Renal cortex interstitium (tissue), 11 donors: ENCODE measurements around the gene MT1A. TPM values are rescaled to one million over a fixed set of nuclear protein-coding genes. Genes with fewer than 3 reads are reported as not detected.
"Not testable (repeated sequence)": the region's sequence is repeated elsewhere in the genome, so short reads cannot be mapped to it uniquely, and the experiment has no call there.

Experiments used
- DNase-seq, 11 donors: peaks; one replicate each; pipeline ENCODE4 v3.0.0-alpha.2; 2013; ENCODE audit warnings: low read depth in 9 of 11, low spot score in 4 of 11; ENCODE audit errors: extremely low read depth in 1 of 11
- polyA plus RNA-seq, 3 donors: library from polyadenylated mRNA; unstranded; fragments of 120-200 nt; gene quantifications; one replicate each; pipeline ENCODE4 v1.2.1, GENCODE V29; 2013; ENCODE audit not compliant: insufficient read length in 3 of 3

Gene MT1A
- polyA plus RNA-seq, 3 donors: not detected

DNA sequence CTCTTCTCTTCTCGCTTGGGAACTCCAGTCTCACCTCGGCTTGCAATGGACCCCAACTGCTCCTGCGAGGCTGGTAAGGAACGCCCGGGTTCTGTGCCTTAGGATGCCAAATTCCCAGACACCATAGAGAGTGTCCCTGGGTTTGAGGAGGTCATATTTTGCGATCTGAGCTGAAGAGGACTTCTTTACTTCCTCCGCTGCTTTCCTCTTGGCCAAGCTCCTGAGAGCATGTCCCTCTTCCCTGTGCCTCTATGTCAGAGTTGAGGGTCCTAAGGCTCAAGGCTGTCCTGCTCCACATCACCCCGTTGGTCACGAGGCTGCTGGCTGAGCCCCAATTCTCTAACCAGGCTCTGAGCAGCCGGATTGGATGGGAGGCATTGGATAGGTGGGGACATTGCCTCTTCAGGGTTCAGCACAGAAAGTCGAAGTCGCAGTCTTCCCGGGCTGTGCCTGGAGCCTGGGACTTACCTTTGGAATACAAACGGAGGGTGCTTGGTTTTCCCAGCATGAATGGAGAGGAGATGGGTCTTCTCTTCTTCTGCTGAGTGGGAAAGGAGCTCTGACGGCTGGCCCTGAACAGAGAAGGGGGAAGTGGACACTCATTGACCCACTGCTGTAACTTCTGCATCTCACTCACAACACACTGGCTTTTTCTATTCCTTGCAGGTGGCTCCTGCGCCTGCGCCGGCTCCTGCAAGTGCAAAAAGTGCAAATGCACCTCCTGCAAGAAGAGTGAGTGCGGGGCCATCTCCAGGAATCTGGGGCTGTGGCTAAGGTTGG lies 31.6 kb downstream of the MT1A start:
- no peak for DNase-seq

DNA sequence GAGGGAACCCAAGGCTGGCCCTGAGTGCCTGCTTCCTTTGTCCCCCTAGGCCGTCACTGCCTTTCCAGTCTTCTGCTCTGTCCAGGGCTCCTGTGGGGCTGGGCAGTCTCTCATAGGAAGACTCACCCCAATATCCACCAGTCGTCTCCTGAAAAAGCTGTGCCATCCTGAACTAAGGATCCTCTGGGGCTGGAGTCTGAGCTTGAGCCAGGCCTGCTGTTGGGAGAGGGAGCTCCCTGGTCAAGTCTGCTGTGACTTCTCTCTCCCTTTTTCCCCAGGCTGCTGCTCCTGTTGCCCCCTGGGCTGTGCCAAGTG lies 32.1 kb downstream of the MT1A start:
- DNase-seq: no peak

GRCh38 chr16:56671691-56672090 lies 33.2 kb downstream of the MT1A start:
- not testable (repeated sequence) for DNase-seq

- not testable (repeated sequence) for DNase-seq
Observed at GRCh38 chr16:56672171-56672570, 33.7 kb downstream of the MT1A start.

GRCh38 chr16:56672761-56673536 lies 34.5 kb downstream of the MT1A start:
- no peak for DNase-seq

- DNase-seq: no peak
Observed at GRCh38 chr16:56673921-56674320, 35.5 kb downstream of the MT1A start.

GRCh38 chr16:56674570-56674969 lies 36.1 kb downstream of the MT1A start:
- DNase-seq: not testable (repeated sequence)

GRCh38 chr16:56675685-56676210 lies 37.3 kb downstream of the MT1A start:
- DNase-seq: no peak

DNA sequence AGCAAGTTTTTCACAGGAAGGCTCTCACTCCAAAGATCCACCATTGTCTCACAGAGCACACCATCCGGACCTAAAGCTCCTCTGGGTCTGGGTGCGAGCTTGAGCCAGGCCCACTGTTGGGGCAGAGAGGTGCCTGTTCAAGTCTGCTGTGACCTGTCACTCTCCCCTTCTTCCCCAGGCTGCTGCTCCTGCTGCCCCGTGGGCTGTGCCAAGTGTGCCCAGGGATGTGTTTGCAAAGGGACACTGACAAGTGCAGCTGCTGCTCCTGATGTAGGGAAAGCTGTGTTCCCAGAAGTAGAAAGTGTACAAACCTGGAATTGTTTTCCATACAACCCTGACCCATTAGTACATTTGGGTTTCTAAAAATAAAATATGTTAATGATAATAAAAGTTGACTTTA lies 39.0 kb downstream of the MT1A start:
- DNase-seq: no peak

GRCh38 chr16:56679078-56679730 lies 40.7 kb downstream of the MT1A start:
- no peak for DNase-seq

DNA sequence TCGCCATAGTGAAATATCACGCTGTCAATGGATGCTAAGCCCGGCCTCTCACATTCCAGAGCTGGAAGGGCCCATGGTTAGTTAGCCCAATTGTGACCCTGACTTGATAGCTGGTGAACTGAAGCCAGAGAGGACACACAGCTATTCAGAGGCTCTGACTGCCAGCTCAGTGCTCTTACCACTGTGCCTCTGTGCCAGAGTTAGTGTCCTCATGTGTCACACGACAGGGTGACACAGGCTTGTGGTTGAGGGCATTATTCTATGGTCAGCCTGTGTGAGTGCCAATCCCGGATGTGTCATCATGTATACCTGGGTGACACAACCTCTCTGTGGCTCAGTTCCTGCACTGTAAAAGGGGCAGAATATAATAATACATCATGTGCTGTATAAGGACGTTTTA lies 41.4 kb downstream of the MT1A start:
- no peak for DNase-seq

- peak; percentile 49 to 82 (median 73) for DNase-seq
Observed at GRCh38 chr16:56681939-56682702, 43.7 kb downstream of the MT1A start, which contains the start of gene MT1X. Gene MT1X, plus strand, starts transcription at chr16:56682470. Its CDS starts 71 bp downstream, at chr16:56682541.

DNA sequence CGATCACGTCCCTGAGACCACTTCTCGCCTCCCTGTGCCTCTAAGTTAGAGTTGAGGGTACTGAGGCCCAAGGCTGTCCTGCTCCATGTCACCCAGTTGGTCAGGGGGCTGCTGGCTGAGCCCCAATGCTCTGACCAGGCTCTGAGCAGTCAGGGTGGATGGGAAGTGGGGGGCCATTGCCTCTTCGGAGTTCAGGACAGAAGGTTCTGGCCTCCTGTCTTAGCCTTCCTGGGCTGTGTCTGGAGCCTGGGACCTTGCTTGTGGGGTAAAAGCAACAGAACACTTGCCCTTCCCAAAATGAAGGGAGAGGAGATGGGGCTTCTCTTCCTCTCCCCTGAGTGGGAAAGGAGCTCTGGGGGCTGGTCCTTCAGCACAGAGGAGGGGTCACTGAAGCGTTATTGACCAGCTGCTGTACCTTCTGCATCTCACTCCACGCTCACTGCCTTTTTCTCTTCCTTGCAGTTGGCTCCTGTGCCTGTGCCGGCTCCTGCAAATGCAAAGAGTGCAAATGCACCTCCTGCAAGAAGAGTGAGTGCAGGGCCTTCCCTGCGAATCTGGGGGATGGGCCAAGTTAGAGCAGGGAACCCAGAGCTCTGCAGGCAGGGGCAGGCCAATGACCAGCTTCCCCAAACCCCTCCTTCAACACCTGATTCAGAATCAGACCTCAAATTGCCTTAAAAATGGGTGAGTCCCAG lies 44.4 kb downstream of the MT1A start:
- DNase-seq: no peak

DNA sequence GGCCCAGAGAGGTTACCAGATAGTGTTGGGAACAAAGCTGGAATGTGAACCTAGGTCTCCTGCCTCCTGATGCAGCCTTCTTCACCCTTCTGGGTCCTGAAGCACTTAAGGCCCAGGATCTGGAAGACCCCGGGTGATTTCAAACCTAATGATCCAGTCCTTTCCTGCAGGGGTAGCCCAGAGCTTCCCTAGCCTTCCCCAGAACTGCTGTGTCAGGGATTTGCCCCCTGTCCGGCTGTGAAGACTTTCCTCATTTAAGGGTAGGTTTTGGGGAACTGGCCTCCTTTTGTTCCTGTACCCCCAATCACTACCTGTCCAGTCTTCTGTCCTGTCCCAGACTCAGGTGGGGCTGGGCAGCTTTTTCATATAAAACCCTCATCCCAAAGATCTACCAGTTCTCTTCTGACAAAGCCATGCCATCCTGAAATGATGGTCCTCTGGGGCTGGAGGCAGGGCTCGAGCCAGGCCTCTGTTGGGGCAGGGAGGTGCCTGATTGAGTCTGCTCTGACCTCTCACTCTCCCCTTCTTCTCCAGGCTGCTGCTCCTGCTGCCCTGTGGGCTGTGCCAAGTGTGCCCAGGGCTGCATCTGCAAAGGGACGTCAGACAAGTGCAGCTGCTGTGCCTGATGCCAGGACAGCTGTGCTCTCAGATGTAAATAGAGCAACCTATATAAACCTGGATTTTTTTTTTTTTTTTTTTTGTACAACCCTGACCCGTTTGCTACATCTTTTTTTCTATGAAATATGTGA lies 45.1 kb downstream of the MT1A start:
- no peak for DNase-seq

GRCh38 chr16:56684256-56684925 lies 45.9 kb downstream of the MT1A start:
- DNase-seq: no peak

DNA sequence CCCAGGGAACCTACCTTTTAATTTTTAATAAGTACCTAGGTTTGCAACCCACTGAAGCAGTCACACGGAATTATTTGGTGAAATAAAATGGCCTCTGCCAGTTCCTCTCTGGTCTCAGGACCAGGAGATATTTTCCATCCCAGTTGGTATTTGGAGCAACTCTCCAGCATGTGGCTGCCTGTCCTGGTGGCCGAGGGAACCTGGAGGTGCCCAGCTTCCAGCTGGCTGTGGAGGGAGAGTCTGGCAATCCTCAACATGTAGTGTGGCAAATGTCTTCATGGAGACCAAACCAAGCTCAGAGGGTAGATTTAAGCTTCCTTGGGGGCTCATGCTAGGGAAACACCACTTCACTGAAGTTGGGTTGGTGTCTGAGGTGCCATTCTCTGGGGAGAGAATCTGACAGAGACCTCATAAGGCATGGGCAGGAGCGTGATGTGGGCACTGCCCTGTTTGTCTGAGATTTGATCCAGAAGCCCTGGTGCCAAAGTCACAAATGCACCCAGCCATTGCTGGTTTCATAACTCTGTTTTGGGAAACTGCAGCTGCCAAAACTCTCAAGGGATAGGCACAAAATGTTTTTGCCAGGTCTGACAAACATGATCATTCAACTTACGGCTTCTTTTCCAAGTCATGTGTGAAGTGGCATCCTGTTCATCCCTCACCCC lies 46.6 kb downstream of the MT1A start:
- no peak for DNase-seq

- DNase-seq: no peak
Observed at GRCh38 chr16:56686758-56687157, 48.3 kb downstream of the MT1A start.
